Measurements from ENCODE around the gene ALCAM.

The ALCAM gene

GRCh38 chr3:105606016-105606415 lies 239.3 kb downstream of the ALCAM start:
- Histone ChIP-seq H3K4me1 (ENCODE audit: insufficient read depth, insufficient read length) (no peaks in the 10 kb centered on the region), H3K9ac (ENCODE audit: insufficient read length, low read depth) (no peak overlapping the region), H3K4me3 (ENCODE audit: insufficient read length, low read depth) (no peak overlapping the region), H3K27me3 (ENCODE audit: insufficient read depth, insufficient read length) (no peaks in the 10 kb centered on the region), H3K9me3 (ENCODE audit: insufficient read depth, low read length) (no peaks in the 10 kb centered on the region; the same call in 1 of the 2 replicates), H3K36me3 (ENCODE audit: insufficient read depth, insufficient read length, low read length) (no peaks in the 10 kb centered on the region)
- TF ChIP-seq YY1 (IDR thresholded peaks at IDR 0.05; ENCODE audit: insufficient read depth, insufficient read length) (no peak), SUZ12 (IDR thresholded peaks at IDR 0.05; ENCODE audit: extremely low read depth, insufficient read depth, insufficient read length) (no peak), ZNF274 (IDR thresholded peaks at IDR 0.05; ENCODE audit: low read depth, low read length) (no peak)
- DNase-seq (ENCODE audit: low read depth, low spot score) = no peak

GRCh38 chr3:105608623-105609022 lies 241.9 kb downstream of the ALCAM start:
- Histone ChIP-seq H3K36me3 (ENCODE audit: insufficient read depth, insufficient read length, low read length) (no peaks in the 10 kb centered on the region), H3K27me3 (ENCODE audit: insufficient read depth, insufficient read length) (no peaks in the 10 kb centered on the region), H3K9ac (ENCODE audit: insufficient read length, low read depth) (no peak overlapping the region), H3K4me1 (ENCODE audit: insufficient read depth, insufficient read length) (no peaks in the 10 kb centered on the region), H3K4me3 (ENCODE audit: insufficient read length, low read depth) (no peak overlapping the region), H3K9me3 (ENCODE audit: insufficient read depth, low read length) (no peaks in the 10 kb centered on the region; the same call in 1 of the 2 replicates)
- DNase-seq (ENCODE audit: low read depth, low spot score) = no peak
- TF ChIP-seq ZNF274 (IDR thresholded peaks at IDR 0.05; ENCODE audit: low read depth, low read length) (no peak), SUZ12 (IDR thresholded peaks at IDR 0.05; ENCODE audit: extremely low read depth, insufficient read depth, insufficient read length) (no peak), YY1 (IDR thresholded peaks at IDR 0.05; ENCODE audit: insufficient read depth, insufficient read length) (no peak)

- H3K4me1 ChIP-seq (ENCODE audit: insufficient read depth, insufficient read length) = no peaks in the 10 kb centered on the region
- no peaks in the 10 kb centered on the region; the same call in 1 of the 2 replicates for H3K9me3 ChIP-seq (ENCODE audit: insufficient read depth, low read length)
- no peak overlapping the region for H3K9ac ChIP-seq (ENCODE audit: insufficient read length, low read depth)
- H3K27me3 ChIP-seq (ENCODE audit: insufficient read depth, insufficient read length) = no peaks in the 10 kb centered on the region
- no peak overlapping the region for H3K4me3 ChIP-seq (ENCODE audit: insufficient read length, low read depth)
- no peak for TF ChIP-seq ZNF274 (IDR thresholded peaks at IDR 0.05; ENCODE audit: low read depth, low read length)
- no peak for TF ChIP-seq SUZ12 (IDR thresholded peaks at IDR 0.05; ENCODE audit: extremely low read depth, insufficient read depth, insufficient read length)
- no peak for TF ChIP-seq YY1 (IDR thresholded peaks at IDR 0.05; ENCODE audit: insufficient read depth, insufficient read length)
- H3K36me3 ChIP-seq (ENCODE audit: insufficient read depth, insufficient read length, low read length) = no peaks in the 10 kb centered on the region
- DNase-seq (ENCODE audit: low read depth, low spot score) = no peak
Observed at GRCh38 chr3:105610473-105610872, 243.8 kb downstream of the ALCAM start.

GRCh38 chr3:105611304-105612192 lies 244.8 kb downstream of the ALCAM start:
- TF ChIP-seq SUZ12 (IDR thresholded peaks at IDR 0.05; ENCODE audit: extremely low read depth, insufficient read depth, insufficient read length) (no peak), ZNF274 (IDR thresholded peaks at IDR 0.05; ENCODE audit: low read depth, low read length) (no peak), YY1 (IDR thresholded peaks at IDR 0.05; ENCODE audit: insufficient read depth, insufficient read length) (no peak)
- Histone ChIP-seq H3K27me3 (ENCODE audit: insufficient read depth, insufficient read length) (no peaks in the 10 kb centered on the region), H3K9me3 (ENCODE audit: insufficient read depth, low read length) (no peaks in the 10 kb centered on the region; the same call in 1 of the 2 replicates), H3K9ac (ENCODE audit: insufficient read length, low read depth) (no peak overlapping the region), H3K4me3 (ENCODE audit: insufficient read length, low read depth) (no peak overlapping the region), H3K4me1 (ENCODE audit: insufficient read depth, insufficient read length) (no peaks in the 10 kb centered on the region), H3K36me3 (ENCODE audit: insufficient read depth, insufficient read length, low read length) (no peaks in the 10 kb centered on the region)
- DNase-seq (ENCODE audit: low read depth, low spot score) = no peak

- no peak overlapping the region for H3K4me3 ChIP-seq (ENCODE audit: insufficient read length, low read depth)
- H3K36me3 ChIP-seq (ENCODE audit: insufficient read depth, insufficient read length, low read length) = no peaks in the 10 kb centered on the region
- no peak for DNase-seq (ENCODE audit: low read depth, low spot score)
- H3K9ac ChIP-seq (ENCODE audit: insufficient read length, low read depth) = no peak overlapping the region
- TF ChIP-seq ZNF274 (IDR thresholded peaks at IDR 0.05; ENCODE audit: low read depth, low read length) = no peak
- TF ChIP-seq SUZ12 (IDR thresholded peaks at IDR 0.05; ENCODE audit: extremely low read depth, insufficient read depth, insufficient read length) = no peak
- no peak for TF ChIP-seq YY1 (IDR thresholded peaks at IDR 0.05; ENCODE audit: insufficient read depth, insufficient read length)
- no peaks in the 10 kb centered on the region; the same call in 1 of the 2 replicates for H3K9me3 ChIP-seq (ENCODE audit: insufficient read depth, low read length)
- no peaks in the 10 kb centered on the region for H3K4me1 ChIP-seq (ENCODE audit: insufficient read depth, insufficient read length)
- no peaks in the 10 kb centered on the region for H3K27me3 ChIP-seq (ENCODE audit: insufficient read depth, insufficient read length)
Observed at GRCh38 chr3:105613120-105613519, 246.4 kb downstream of the ALCAM start.

- no peak for DNase-seq (ENCODE audit: low read depth, low spot score)
- H3K9me3 ChIP-seq (ENCODE audit: insufficient read depth, low read length) = no peaks in the 10 kb centered on the region; the same call in 1 of the 2 replicates
- no peaks in the 10 kb centered on the region for H3K4me1 ChIP-seq (ENCODE audit: insufficient read depth, insufficient read length)
- no peak overlapping the region for H3K9ac ChIP-seq (ENCODE audit: insufficient read length, low read depth)
- H3K27me3 ChIP-seq (ENCODE audit: insufficient read depth, insufficient read length) = no peaks in the 10 kb centered on the region
- TF ChIP-seq SUZ12 (IDR thresholded peaks at IDR 0.05; ENCODE audit: extremely low read depth, insufficient read depth, insufficient read length) = no peak
- no peak for TF ChIP-seq YY1 (IDR thresholded peaks at IDR 0.05; ENCODE audit: insufficient read depth, insufficient read length)
- TF ChIP-seq ZNF274 (IDR thresholded peaks at IDR 0.05; ENCODE audit: low read depth, low read length) = no peak
- H3K36me3 ChIP-seq (ENCODE audit: insufficient read depth, insufficient read length, low read length) = no peaks in the 10 kb centered on the region
- no peak overlapping the region for H3K4me3 ChIP-seq (ENCODE audit: insufficient read length, low read depth)
Observed at GRCh38 chr3:105614288-105615030, 247.8 kb downstream of the ALCAM start.

- H3K4me1 ChIP-seq (ENCODE audit: insufficient read depth, insufficient read length) = no peaks in the 10 kb centered on the region
- no peak for TF ChIP-seq SUZ12 (IDR thresholded peaks at IDR 0.05; ENCODE audit: extremely low read depth, insufficient read depth, insufficient read length)
- no peak for TF ChIP-seq YY1 (IDR thresholded peaks at IDR 0.05; ENCODE audit: insufficient read depth, insufficient read length)
- H3K4me3 ChIP-seq (ENCODE audit: insufficient read length, low read depth) = no peak overlapping the region
Observed at GRCh38 chr3:105615814-105616213, 249.1 kb downstream of the ALCAM start.

More at GRCh38 chr3:105615814-105616213, 249.1 kb downstream of the ALCAM start:
- DNase-seq (ENCODE audit: low read depth, low spot score) = no peak
- H3K27me3 ChIP-seq (ENCODE audit: insufficient read depth, insufficient read length) = no peaks in the 10 kb centered on the region
- no peaks in the 10 kb centered on the region for H3K36me3 ChIP-seq (ENCODE audit: insufficient read depth, insufficient read length, low read length)
- no peaks in the 10 kb centered on the region; the same call in 1 of the 2 replicates for H3K9me3 ChIP-seq (ENCODE audit: insufficient read depth, low read length)
- no peak overlapping the region for H3K9ac ChIP-seq (ENCODE audit: insufficient read length, low read depth)

All from NT2/D1 (cell line).